K562 (cell line): ENCODE results near the gene TRAPPC2B. TPM values are rescaled to one million over a fixed set of nuclear protein-coding genes. Genes with fewer than 3 reads are reported as not detected.

Experiments used
- ATAC-seq: fragments of 200-7000 bp; cut with Tn5 transposase; 3 replicates; pipeline ENCODE4 v1.9.1; 2020; ENCODE audit warnings: moderate library complexity
- BruUV-seq: library from RNA; stranded (reverse); fragments of 400-500 nt; replicated peaks from 2 replicates; lab custom pipeline; 2021; lab: Mats Ljungman, UMichigan
- CTCF ChIA-PET: fragments of 300-600 bp; formaldehyde crosslinking; extraction: SDS; loops from one replicate; lab custom pipeline; 2021; ENCODE audit warnings: low intra/inter-chr PET ratio; lab: Yijun Ruan, JAX
- POLR2A ChIA-PET: fragments of 300-600, 350-650 bp; sonication (Branson Sonifier 250); formaldehyde crosslinking; extraction: SDS; loops from one replicate; lab custom pipeline; 2021; ENCODE audit warnings: antibody characterized with exemption, inconsistent platforms; lab: Yijun Ruan, JAX
- DNase-seq, 4 experiments: peaks; one replicate each; pipeline versions ENCODE4 v3.0.0 to v3.0.0-alpha.2; 2011 to 2018; ENCODE audit warnings: low spot score in 3 of 4, mixed read lengths in 3 of 4; ENCODE audit errors: extremely low read depth in 1 of 4
- FAIRE-seq: peaks from 2 replicates; lab custom pipeline; 2011; peaks lifted over from hg19 to GRCh38; lab: Jason Lieb, UNC
- H2AFZ ChIP-seq: 2 replicates; pipeline ENCODE4 v1.6.0; 2011; ENCODE audit warnings: low read depth, low read length, control low read depth, inconsistent platforms
- H3K27ac ChIP-seq: fragments of 200-600 bp; 3 replicates; pipeline ENCODE4 v1.8.0; 2011; ENCODE audit warnings: low read depth, mild to moderate bottlenecking, control low read depth, inconsistent platforms, low read length, moderate library complexity, mixed read lengths; ENCODE audit errors: extremely low read depth
- H3K27me3 ChIP-seq, 2 experiments: fragments of 300-600 bp in 1 of 2; 2 replicates in 1 of 2; 3 replicates in 1 of 2; pipeline versions ENCODE4 v1.6.0 to v1.8.0; 2011; ENCODE audit warnings: inconsistent platforms in 2 of 2, low read length in 2 of 2, mild to moderate bottlenecking in 1 of 2, mixed read lengths in 1 of 2, moderate library complexity in 1 of 2; ENCODE audit not compliant: control insufficient read depth in 2 of 2, insufficient read depth in 2 of 2
- H3K36me3 ChIP-seq: fragments of 300-600 bp; 3 replicates; pipeline ENCODE4 v1.8.0; 2011; ENCODE audit warnings: mild to moderate bottlenecking, low read length, inconsistent platforms; ENCODE audit not compliant: control insufficient read depth, insufficient read depth
- H3K4me1 ChIP-seq, 2 experiments: fragments of 200-600 bp in 1 of 2; replicated peaks in 1 of 2; 2 replicates in 1 of 2; 3 replicates in 1 of 2; pipeline versions ENCODE4 v1.5.1 to v1.8.0; 2011; ENCODE audit warnings: inconsistent platforms in 2 of 2, low read length in 2 of 2, mild to moderate bottlenecking in 1 of 2, mixed read lengths in 1 of 2, moderate library complexity in 1 of 2; ENCODE audit not compliant: control insufficient read depth in 2 of 2, insufficient read depth in 2 of 2
- H3K4me2 ChIP-seq: 2 replicates; pipeline ENCODE4 v1.6.1; 2011; ENCODE audit warnings: low read length, control low read depth, inconsistent platforms, mixed read lengths; ENCODE audit not compliant: insufficient read depth
- H3K4me3 ChIP-seq: fragments of 200-600 bp; sonication (generic), shearing (Covaris generic); 2 replicates; pipeline ENCODE4 v1.5.1; 2016; ENCODE audit warnings: control low read depth, inconsistent platforms
- H3K79me2 ChIP-seq: fragments of 200-600 bp; 3 replicates; pipeline ENCODE4 v1.8.0; 2011; ENCODE audit warnings: low read length, inconsistent platforms; ENCODE audit not compliant: control insufficient read depth, insufficient read depth
- H3K9ac ChIP-seq, 2 experiments: 2 replicates each; pipeline versions ENCODE4 v1.6.0 to v1.6.1; 2011; ENCODE audit warnings: low read depth in 2 of 2, low read length in 2 of 2, control low read depth in 1 of 2, inconsistent platforms in 1 of 2, mild to moderate bottlenecking in 1 of 2, mixed read lengths in 1 of 2; ENCODE audit not compliant: insufficient read depth in 1 of 2
- H3K9me1 ChIP-seq: one replicate; pipeline ENCODE4 v1.6.0; 2011; ENCODE audit warnings: inconsistent platforms, mild to moderate bottlenecking, low read length, moderate library complexity; ENCODE audit not compliant: control insufficient read depth, insufficient read depth
- H3K9me3 ChIP-seq: replicated peaks from 2 replicates; pipeline ENCODE4 v1.5.1; 2011; ENCODE audit warnings: low read depth, low read length, inconsistent platforms; ENCODE audit not compliant: control insufficient read depth, insufficient read depth
- H4K20me1 ChIP-seq: replicated peaks from 2 replicates; pipeline ENCODE4 v1.6.1; 2011; ENCODE audit warnings: low read length, inconsistent platforms, mixed read lengths; ENCODE audit not compliant: control insufficient read depth, insufficient read depth
- FOSL1 ChIP-seq: fragments of 200-800 bp; sonication (Bioruptor generic); conservative IDR thresholded peaks from 2 replicates; pipeline ENCODE4 v1.6.1; 2016; ENCODE audit warnings: missing genetic modification characterization, missing compliant biosample characterization
- SRSF1 ChIP-seq: fragments of 200-400 bp; formaldehyde crosslinking; IDR thresholded peaks from 2 replicates; pipeline ENCODE4 v1.6.1; 2017; ENCODE audit warnings: mild to moderate bottlenecking, low read depth, low read length, moderate library complexity
- ZNF644 ChIP-seq: fragments of 200-800 bp; sonication (Bioruptor generic); IDR thresholded peaks from 2 replicates; pipeline ENCODE4 v1.6.1; 2016; ENCODE audit warnings: low read depth, missing genetic modification characterization, missing compliant biosample characterization
- WGBS: fragments of 100-300 bp; shearing (Covaris generic); methylation state at CpG from one replicate; pipeline ENCODE4 v1.1.6; 2016; ENCODE audit warnings: low coverage, mixed read lengths; ENCODE audit not compliant: insufficient coverage; ENCODE audit errors: missing lambda C conversion rate; 5-methylcytosine and 5-hydroxymethylcytosine counted together
- in situ Hi-C: fragments of 300-500 bp; cut with MboI; formaldehyde crosslinking; loops from 4 replicates; pipeline ENCODE4 v1.15.0; 2018; ENCODE audit warnings: inconsistent platforms, mixed read lengths
- intact Hi-C: fragments of 100-400 bp; cut with micrococcal nuclease; formaldehyde crosslinking; loops from 2 replicates; pipeline ENCODE4 v1.14.2; 2022
- polyA plus RNA-seq, 8 experiments: library from polyadenylated mRNA; depleted of rRNA in 4 of 8; stranded (reverse) in 5 of 8; unstranded in 3 of 8; fragments of >200 nt; fragmentation: Nextera tagmentation in 2 of 8; fragmentation: Illumina TruSeq in 1 of 8; extraction: Ambion mirVana in 2 of 8; extraction: Trizol in 1 of 8; gene quantifications; 2 replicates each; pipeline versions ENCODE4 v1.2.1 to v1.2.3, GENCODE V29; 2011 to 2014; ENCODE audit warnings: inconsistent platforms in 1 of 8, missing spikeins in 1 of 8
- total RNA-seq, 7 experiments: library from RNA; depleted of rRNA in 6 of 7; stranded (reverse); fragments of >200 nt in 6 of 7; fragmentation: Illumina TruSeq in 2 of 7; extraction: Trizol in 2 of 7; gene quantifications; 2 replicates each; pipeline versions ENCODE4 v1.2.1 to v1.2.3, GENCODE V29; 2011 to 2021; ENCODE audit warnings: low replicate concordance in 1 of 7
- TF ChIP-seq, protein P1 (sequence below): fragments of 450-650 bp; formaldehyde crosslinking; IDR thresholded peaks from 2 replicates; pipeline ENCODE4 v1.4.0; 2020; ENCODE audit warnings: mild to moderate bottlenecking, moderate library complexity

Gene TRAPPC2B
- total and polyA plus RNA-seq, 9 of the 15 experiments (the other 6 are each of a cell fraction or from before 2014, with no cell fraction given): 2.2 to 20.4 (median 4.6) TPM

DNA sequence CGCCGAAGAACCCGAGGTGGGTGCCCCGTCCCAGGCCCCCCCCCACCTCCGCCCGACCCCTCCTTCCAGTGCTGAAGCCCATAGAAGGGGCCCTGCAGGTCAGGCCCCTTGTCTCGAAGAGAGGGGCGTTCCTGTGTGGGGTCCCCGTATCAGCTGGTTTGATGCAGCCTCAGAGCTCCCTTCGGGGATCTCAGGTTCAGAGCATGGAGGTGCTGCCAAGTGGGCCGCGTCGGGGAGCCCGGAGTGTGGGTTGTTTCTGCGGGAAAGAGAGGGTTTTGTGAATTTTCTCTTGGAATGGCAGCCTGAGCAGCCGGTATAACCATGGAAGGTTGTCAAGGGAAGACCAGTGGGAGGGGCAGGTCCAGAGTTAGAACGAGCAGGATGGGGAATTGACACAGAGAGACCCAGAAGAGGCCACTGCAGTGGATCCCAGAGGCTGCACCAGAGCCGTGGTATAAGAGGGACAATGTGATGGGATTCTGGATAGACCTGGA, 384 bp downstream of the TRAPPC2B start:
- H3K27ac ChIP-seq: peak overlapping the region; percentile 66; the same call in 2 of the 3 replicates
- no peak for DNase-seq
- peaks cover 0 to 5% of the 10 kb centered on the region in 2 experiments; a peak in 1 of 5 replicates for H3K4me1 ChIP-seq
- POLR2A ChIA-PET: interaction anchor here (0.7 kb wide), 1 partner anchor 26 kb away, joined by 4 read pairs; the partner anchor contains the start of gene ZNF548
- intact Hi-C loops (no loop called here), in situ Hi-C loops (no loop called here)
- peak overlapping the region; percentile 23; the same call in 1 of the 2 replicates for H2AFZ ChIP-seq
- TF ChIP-seq ZNF644 (tag): no peak
- TF ChIP-seq SRSF1: no peak
- TF ChIP-seq, protein P1, sequence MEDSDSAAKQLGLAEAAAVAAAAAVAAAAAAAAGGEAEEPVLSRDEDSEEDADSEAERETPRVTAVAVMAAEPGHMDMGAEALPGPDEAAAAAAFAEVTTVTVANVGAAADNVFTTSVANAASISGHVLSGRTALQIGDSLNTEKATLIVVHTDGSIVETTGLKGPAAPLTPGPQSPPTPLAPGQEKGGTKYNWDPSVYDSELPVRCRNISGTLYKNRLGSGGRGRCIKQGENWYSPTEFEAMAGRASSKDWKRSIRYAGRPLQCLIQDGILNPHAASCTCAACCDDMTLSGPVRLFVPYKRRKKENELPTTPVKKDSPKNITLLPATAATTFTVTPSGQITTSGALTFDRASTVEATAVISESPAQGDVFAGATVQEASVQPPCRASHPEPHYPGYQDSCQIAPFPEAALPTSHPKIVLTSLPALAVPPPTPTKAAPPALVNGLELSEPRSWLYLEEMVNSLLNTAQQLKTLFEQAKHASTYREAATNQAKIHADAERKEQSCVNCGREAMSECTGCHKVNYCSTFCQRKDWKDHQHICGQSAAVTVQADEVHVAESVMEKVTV (CRISPR knock-in tag): no peak
- TF ChIP-seq FOSL1: no peak
- no peaks in the 10 kb centered on the region for H3K36me3 ChIP-seq
- H3K79me2 ChIP-seq: no peaks in the 10 kb centered on the region
- no peak; the same call in 2 of the 3 replicates for ATAC-seq
- CTCF ChIA-PET: no interaction called here
- no peak for FAIRE-seq
- H4K20me1 ChIP-seq: no peaks in the 10 kb centered on the region
- no peaks in the 10 kb centered on the region for H3K9me1 ChIP-seq
- no peaks in the 10 kb centered on the region for H3K27me3 ChIP-seq
- WGBS: 7% methylated on average over 10 of the region's 18 CpGs
- peak overlapping the region; percentile 46 to 79 for H3K9ac ChIP-seq
- BruUV-seq: no TSS peak
- peak overlapping the region; percentile 83 for H3K4me2 ChIP-seq
- H3K4me3 ChIP-seq: peak overlapping the region; percentile 50
- H3K9me3 ChIP-seq: peaks cover 4% of the 10 kb centered on the region; the same call in 1 of the 2 replicates
